Gastrocnemius medialis (tissue), 4 donors: ENCODE results near the gene BMP8A.

Experiments used
- POLR2A ChIP-seq, 2 donors: fragments of 450-650 bp; IDR thresholded peaks; one replicate each; pipeline ENCODE4 v1.6.1; 2017; ENCODE audit warnings: antibody characterized with exemption in 2 of 2, mild to moderate bottlenecking in 2 of 2, moderate library complexity in 2 of 2
- TF ChIP-seq, protein P1 (sequence below), 5 experiments: fragments of 450-650 bp in 3 of 5; fragments of 200-600 bp in 2 of 5; sonication (generic) in 2 of 5; IDR thresholded peaks in 4 of 5; conservative IDR thresholded peaks in 1 of 5; 1 replicate in 4 of 5; 2 replicates in 1 of 5; pipeline ENCODE4 v1.5.1; 2016 to 2019; ENCODE audit warnings: antibody characterized with exemption in 5 of 5, mild to moderate bottlenecking in 3 of 5, moderate library complexity in 3 of 5

DNA sequence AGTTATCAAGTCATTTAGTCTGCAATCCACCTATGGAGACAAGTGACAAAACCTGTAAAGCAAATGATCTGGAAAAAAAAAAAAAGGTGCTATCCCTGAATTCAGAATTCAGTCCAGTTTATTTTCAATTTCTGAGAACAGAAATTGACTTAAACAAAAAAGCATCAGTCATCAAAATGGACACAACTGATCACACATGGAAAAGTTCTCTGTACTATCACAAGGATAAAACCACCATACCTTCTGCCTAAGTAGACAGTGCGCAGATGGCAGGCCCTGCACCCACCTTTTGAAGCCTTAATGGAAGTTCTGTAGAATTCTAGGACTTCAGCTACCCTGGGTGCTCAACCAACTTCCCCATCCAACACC is 81.6 kb downstream of the BMP8A start:
- TF ChIP-seq POLR2A (IDR thresholded peaks at IDR 0.05) = no peak
- TF ChIP-seq, protein P1, sequence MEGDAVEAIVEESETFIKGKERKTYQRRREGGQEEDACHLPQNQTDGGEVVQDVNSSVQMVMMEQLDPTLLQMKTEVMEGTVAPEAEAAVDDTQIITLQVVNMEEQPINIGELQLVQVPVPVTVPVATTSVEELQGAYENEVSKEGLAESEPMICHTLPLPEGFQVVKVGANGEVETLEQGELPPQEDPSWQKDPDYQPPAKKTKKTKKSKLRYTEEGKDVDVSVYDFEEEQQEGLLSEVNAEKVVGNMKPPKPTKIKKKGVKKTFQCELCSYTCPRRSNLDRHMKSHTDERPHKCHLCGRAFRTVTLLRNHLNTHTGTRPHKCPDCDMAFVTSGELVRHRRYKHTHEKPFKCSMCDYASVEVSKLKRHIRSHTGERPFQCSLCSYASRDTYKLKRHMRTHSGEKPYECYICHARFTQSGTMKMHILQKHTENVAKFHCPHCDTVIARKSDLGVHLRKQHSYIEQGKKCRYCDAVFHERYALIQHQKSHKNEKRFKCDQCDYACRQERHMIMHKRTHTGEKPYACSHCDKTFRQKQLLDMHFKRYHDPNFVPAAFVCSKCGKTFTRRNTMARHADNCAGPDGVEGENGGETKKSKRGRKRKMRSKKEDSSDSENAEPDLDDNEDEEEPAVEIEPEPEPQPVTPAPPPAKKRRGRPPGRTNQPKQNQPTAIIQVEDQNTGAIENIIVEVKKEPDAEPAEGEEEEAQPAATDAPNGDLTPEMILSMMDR (IDR thresholded peaks at IDR 0.05 in 4 of 5, conservative IDR thresholded peaks at IDR 0.05 in 1 of 5) = no peak
